MCF 10A (cell line): ENCODE data around the gene KRTAP6-1. TPM values are rescaled to one million over a fixed set of nuclear protein-coding genes. Genes with fewer than 3 reads are reported as not detected.

Experiments used
- BruUV-seq: library from RNA; stranded (reverse); fragments of 400-500 nt; replicated peaks from 2 replicates; lab custom pipeline; 2021; lab: Mats Ljungman, UMichigan
- CTCF ChIA-PET: fragments of 300-600 bp; sonication (Branson Sonifier 250); formaldehyde crosslinking; extraction: SDS; loops from one replicate; lab custom pipeline; 2021; ENCODE audit warnings: antibody characterized with exemption, inconsistent platforms; lab: Yijun Ruan, JAX
- POLR2A ChIA-PET: fragments of 300-600, 350-650 bp; sonication (Branson Sonifier 250); formaldehyde crosslinking; extraction: SDS; loops from one replicate; lab custom pipeline; 2020; ENCODE audit warnings: antibody characterized with exemption, inconsistent platforms; lab: Yijun Ruan, JAX
- DNase-seq: peaks from one replicate; pipeline ENCODE4 v3.0.0-alpha.2; 2018; ENCODE audit not compliant: unreplicated experiment
- H3K27ac Mint-ChIP-seq: one replicate; pipeline ENCODE4 v1.8.0; 2022; ENCODE audit warnings: mild to moderate bottlenecking, low read depth, mixed read lengths; ENCODE audit not compliant: unreplicated experiment
- H3K27me3 Mint-ChIP-seq: one replicate; pipeline ENCODE4 v1.8.0; 2022; ENCODE audit warnings: mixed read lengths; ENCODE audit not compliant: insufficient read depth, unreplicated experiment
- H3K36me3 Mint-ChIP-seq: one replicate; pipeline ENCODE4 v1.8.0; 2022; ENCODE audit warnings: mild to moderate bottlenecking, moderate library complexity, mixed read lengths; ENCODE audit not compliant: insufficient read depth, unreplicated experiment
- H3K4me1 Mint-ChIP-seq: one replicate; pipeline ENCODE4 v1.8.0; 2022; ENCODE audit warnings: mixed read lengths; ENCODE audit not compliant: insufficient read depth, unreplicated experiment
- H3K4me3 Mint-ChIP-seq: one replicate; pipeline ENCODE4 v1.8.0; 2022; ENCODE audit warnings: mild to moderate bottlenecking, moderate library complexity, mixed read lengths; ENCODE audit not compliant: unreplicated experiment
- H3K9me3 Mint-ChIP-seq: one replicate; pipeline ENCODE4 v1.8.0; 2022; ENCODE audit warnings: mixed read lengths; ENCODE audit not compliant: unreplicated experiment
- CTCF ChIP-seq: fragments of 200-600 bp; IDR thresholded peaks from one replicate; pipeline ENCODE4 v1.8.0; 2022; ENCODE audit warnings: antibody characterized with exemption, mild to moderate bottlenecking; ENCODE audit not compliant: unreplicated experiment
- intact Hi-C: fragments of 100-400 bp; cut with micrococcal nuclease; formaldehyde crosslinking; loops from 2 replicates; pipeline ENCODE4 v1.14.1; 2022
- total RNA-seq: library from RNA; stranded (reverse); gene quantifications from 2 replicates; pipeline ENCODE4 v1.2.3, GENCODE V29; 2022

KRTAP6-1 gene
- total RNA-seq, 1 experiment from 2014 or later, result not detected

GRCh38 chr21:30567617-30568016 is 46.1 kb downstream of the KRTAP6-1 start:
- Mint-ChIP-seq H3K27ac (no peak overlapping the region), H3K36me3 (no peaks in the 10 kb centered on the region), H3K4me3 (no peak overlapping the region), H3K27me3 (peaks cover 15% of the 10 kb centered on the region), H3K4me1 (no peaks in the 10 kb centered on the region), H3K9me3 (peaks cover 10% of the 10 kb centered on the region)
- no TSS peak for BruUV-seq
- ChIA-PET POLR2A (interaction anchor here (0.6 kb wide), 1 partner anchor 14 kb away, joined by 3 read pairs; no protein-coding TSS in a partner anchor), CTCF (no interaction called here)
- intact Hi-C loops, result no loop called here
- DNase-seq, result no peak
- TF ChIP-seq CTCF, result no peak

- Mint-ChIP-seq H3K27me3 (no peaks in the 10 kb centered on the region), H3K4me1 (no peaks in the 10 kb centered on the region), H3K36me3 (no peaks in the 10 kb centered on the region), H3K4me3 (no peak overlapping the region), H3K27ac (no peak overlapping the region), H3K9me3 (no peaks in the 10 kb centered on the region)
- CTCF ChIA-PET, result interaction anchor here (0.6 kb wide), 1 partner anchor 33 kb away, joined by 3 read pairs; no protein-coding TSS in a partner anchor
- no peak for DNase-seq
- no peak for TF ChIP-seq CTCF
- POLR2A ChIA-PET, result no interaction called here
- BruUV-seq, result no TSS peak
- intact Hi-C loops, result no loop called here
Measured at GRCh38 chr21:30563630-30564029, 50.1 kb downstream of the KRTAP6-1 start.

Other genes starting within 250 kb of the KRTAP6-1 start
- not detected in 2 replicates for gene KRTAP13-2, start 241.7 kb downstream of the KRTAP6-1 start, total RNA-seq
- gene KRTAP13-1, start 217.9 kb downstream of the KRTAP6-1 start, total RNA-seq, result not detected in 2 replicates
- not detected in 2 replicates for gene KRTAP13-3, start 188.0 kb downstream of the KRTAP6-1 start, total RNA-seq
- gene KRTAP13-4, start 183.7 kb downstream of the KRTAP6-1 start, total RNA-seq, result not detected in 2 replicates
- not detected in 2 replicates for gene KRTAP15-1, start 173.7 kb downstream of the KRTAP6-1 start, total RNA-seq
- gene KRTAP19-1, start 133.6 kb downstream of the KRTAP6-1 start, total RNA-seq, result not detected in 2 replicates
- gene KRTAP19-2, start 126.5 kb downstream of the KRTAP6-1 start, total RNA-seq, result not detected in 2 replicates
- not detected in 2 replicates for gene KRTAP19-3, start 121.9 kb downstream of the KRTAP6-1 start, total RNA-seq
- not detected in 2 replicates for gene KRTAP19-4, start 116.8 kb downstream of the KRTAP6-1 start, total RNA-seq
- not detected in 2 replicates for gene KRTAP19-5, start 111.8 kb downstream of the KRTAP6-1 start, total RNA-seq
- gene KRTAP19-6, start 72.1 kb downstream of the KRTAP6-1 start, total RNA-seq, result not detected in 2 replicates
- gene KRTAP19-7, start 52.6 kb downstream of the KRTAP6-1 start, total RNA-seq, result not detected in 2 replicates
- gene KRTAP22-2, start 23.5 kb downstream of the KRTAP6-1 start, total RNA-seq, result not detected in 2 replicates
- not detected in 2 replicates for gene KRTAP6-3, start 21.5 kb downstream of the KRTAP6-1 start, total RNA-seq
- gene KRTAP6-2, start 15.0 kb downstream of the KRTAP6-1 start, total RNA-seq, result not detected in 2 replicates
- not detected in 2 replicates for gene KRTAP22-1, start 12.8 kb downstream of the KRTAP6-1 start, total RNA-seq
- not detected in 2 replicates for gene KRTAP20-1, start 2.5 kb upstream of the KRTAP6-1 start, total RNA-seq
- not detected in 2 replicates for gene KRTAP20-4, start 6.7 kb upstream of the KRTAP6-1 start, total RNA-seq
- gene KRTAP20-2, start 21.3 kb upstream of the KRTAP6-1 start, total RNA-seq, result not detected in 2 replicates
- gene KRTAP20-3, start 28.9 kb upstream of the KRTAP6-1 start, total RNA-seq, result not detected in 2 replicates
- not detected in 2 replicates for gene KRTAP21-3, start 104.8 kb upstream of the KRTAP6-1 start, total RNA-seq
- gene KRTAP21-2, start 133.3 kb upstream of the KRTAP6-1 start, total RNA-seq, result not detected in 2 replicates
- gene KRTAP21-1, start 141.5 kb upstream of the KRTAP6-1 start, total RNA-seq, result not detected in 2 replicates
- not detected in 2 replicates for gene KRTAP8-1, start 199.3 kb upstream of the KRTAP6-1 start, total RNA-seq
- gene KRTAP7-1, start 215.8 kb upstream of the KRTAP6-1 start, total RNA-seq, result not detected in 2 replicates